GM19193 (cell line): ENCODE data around the gene LETMD1.

Source experiments
- POLR2A ChIP-seq: IDR thresholded peaks from 4 replicates; pipeline ENCODE4 v1.6.1; 2011; ENCODE audit not compliant: insufficient read depth, insufficient read length; ENCODE audit errors: extremely low read depth

Gene LETMD1

GRCh38 chr12:51020448-51021182 is 27.5 kb upstream of the LETMD1 start:
- TF ChIP-seq POLR2A = no peak

GRCh38 chr12:51021694-51022093 is 26.4 kb upstream of the LETMD1 start:
- TF ChIP-seq POLR2A = no peak

DNA sequence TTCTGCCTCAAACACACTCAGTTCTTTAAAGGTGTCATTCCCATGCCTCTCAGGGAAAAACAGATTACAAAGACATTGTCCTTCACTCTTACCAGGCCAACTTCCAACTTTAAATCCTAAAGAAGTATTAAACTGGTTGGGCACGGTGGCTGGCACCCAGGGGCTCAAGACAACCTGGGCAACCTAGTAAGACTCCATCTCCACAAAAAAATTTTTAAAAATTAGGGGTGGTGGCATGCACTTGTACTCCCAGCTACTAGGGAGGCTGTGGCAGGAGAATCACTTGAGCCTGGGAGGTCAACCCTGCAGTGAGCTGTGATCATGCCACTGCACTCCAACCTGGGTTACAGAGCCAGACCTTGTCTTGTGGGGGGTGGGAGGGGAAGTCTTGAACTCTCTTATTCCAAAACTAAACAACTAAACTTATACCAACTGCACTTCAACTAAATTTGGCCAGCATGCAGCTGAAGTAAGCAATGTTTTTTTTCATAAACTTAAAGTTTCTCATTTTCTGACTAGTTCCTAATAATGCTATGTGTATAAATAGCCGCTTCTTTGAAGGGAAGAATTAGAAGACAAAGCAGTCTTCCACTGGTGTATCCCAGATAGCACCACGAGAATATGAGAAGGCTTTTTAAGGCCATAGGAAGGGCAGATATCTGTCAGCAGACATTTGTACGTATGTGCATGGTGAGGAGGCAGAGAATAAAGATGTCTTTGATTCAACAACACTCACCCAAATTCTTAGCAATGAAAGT is 24.3 kb upstream of the LETMD1 start:
- no peak for TF ChIP-seq POLR2A

- TF ChIP-seq POLR2A = no peak
These were observed 22.7 kb upstream of the LETMD1 start for GRCh38 chr12:51025338-51025835.

- TF ChIP-seq POLR2A = peak; percentile 76
These were observed 22.1 kb upstream of the LETMD1 start, which contains the start of gene SLC11A2 for GRCh38 chr12:51025836-51026638. SLC11A2 (minus strand) TSS chr12:51026384; CDS start chr12:51010728, 15,656 bp downstream.

GRCh38 chr12:51027342-51027835 is 20.7 kb upstream of the LETMD1 start:
- no peak for TF ChIP-seq POLR2A

GRCh38 chr12:51028126-51028812 is 19.9 kb upstream of the LETMD1 start:
- no peak for TF ChIP-seq POLR2A

- no peak for TF ChIP-seq POLR2A
These were observed 19.3 kb upstream of the LETMD1 start for GRCh38 chr12:51028813-51029150.

DNA sequence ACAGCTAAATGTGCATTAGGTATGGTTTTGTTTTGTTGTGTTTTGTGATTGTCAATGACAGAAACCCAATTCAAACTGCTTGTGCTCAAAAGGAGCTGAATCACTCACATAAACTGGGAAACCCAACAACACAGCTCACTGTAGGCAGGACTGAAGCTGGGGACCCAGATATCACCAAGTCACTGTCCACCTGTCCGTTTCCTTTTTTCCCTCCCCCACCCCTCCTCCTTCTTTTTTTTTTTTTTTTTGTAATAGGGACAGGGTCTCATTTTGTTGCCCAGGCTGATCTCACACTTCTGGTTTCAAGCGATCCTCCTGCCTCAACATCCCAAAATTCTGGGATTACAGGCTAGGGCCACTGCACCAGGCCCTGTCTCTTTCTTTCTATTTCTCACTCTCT is 15.1 kb upstream of the LETMD1 start:
- no peak for TF ChIP-seq POLR2A

DNA sequence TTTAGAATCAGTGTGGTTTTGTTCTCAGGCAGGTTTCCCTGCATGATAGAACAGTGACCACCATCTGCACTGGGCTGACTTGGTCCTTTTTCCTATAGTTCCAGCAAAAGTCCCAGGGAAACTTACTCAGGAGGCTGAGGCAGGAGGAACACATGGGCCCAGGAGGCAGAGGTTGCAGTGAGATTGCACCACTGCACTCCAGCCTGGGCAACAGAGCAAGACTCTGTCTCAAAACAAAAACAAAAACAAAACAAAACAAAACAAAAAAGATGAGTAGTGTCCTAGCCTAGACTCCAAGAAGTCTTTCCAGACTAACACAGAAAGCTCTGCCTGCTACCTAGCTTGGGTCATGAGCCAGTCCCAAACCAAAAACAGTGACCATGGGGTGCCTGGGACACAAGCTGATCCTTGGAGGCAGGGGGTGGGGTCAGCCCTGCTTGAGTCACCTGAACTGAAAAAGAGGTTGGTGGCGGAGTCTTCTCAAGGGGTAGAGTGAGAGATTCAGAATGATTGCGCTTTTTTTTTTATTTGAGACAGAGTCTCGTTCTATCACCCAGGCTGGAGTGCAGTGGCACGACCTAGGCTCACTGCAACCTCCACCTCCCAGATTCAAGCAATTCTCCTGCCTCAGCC is 14.6 kb upstream of the LETMD1 start:
- no peak for TF ChIP-seq POLR2A

- TF ChIP-seq POLR2A = no peak
These were observed 11.8 kb upstream of the LETMD1 start for GRCh38 chr12:51036279-51036678.

GRCh38 chr12:51048661-51049251 is 629 bp downstream of the LETMD1 start:
- no peak for TF ChIP-seq POLR2A

- TF ChIP-seq POLR2A = no peak
These were observed 1.4 kb downstream of the LETMD1 start for GRCh38 chr12:51049525-51049924.

DNA sequence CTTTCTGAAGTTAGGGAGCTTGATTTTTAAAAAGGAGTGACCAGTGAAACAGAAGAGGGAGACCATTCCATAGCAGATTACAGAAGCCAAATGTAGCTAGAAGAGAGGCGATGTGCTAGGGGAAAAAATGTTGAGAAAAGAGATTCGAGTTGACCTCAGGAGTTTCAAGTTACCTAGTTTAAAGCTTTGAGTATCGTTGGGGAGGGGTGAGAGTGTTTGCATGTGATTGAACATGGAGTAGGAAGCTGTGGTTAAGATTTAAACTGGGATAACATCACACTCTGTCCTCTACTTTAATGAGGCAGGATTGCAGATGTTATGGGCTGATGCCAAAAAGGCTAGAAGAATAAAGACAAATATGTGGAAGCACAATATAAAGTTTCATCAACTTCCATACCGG is 3.7 kb downstream of the LETMD1 start:
- no peak for TF ChIP-seq POLR2A
